ENCODE data around the gene PDAP1. TPM values are rescaled to one million over a fixed set of nuclear protein-coding genes. Genes with fewer than 3 reads are reported as not detected.
"Not testable (repeated sequence)": the region's sequence is repeated elsewhere in the genome, so short reads cannot be mapped to it uniquely, and the experiment has no call there.

Gene PDAP1
- total RNA-seq, 6 experiments from 2014 or later, result 36.3 to 52.9 (median 39.6) TPM

DNA sequence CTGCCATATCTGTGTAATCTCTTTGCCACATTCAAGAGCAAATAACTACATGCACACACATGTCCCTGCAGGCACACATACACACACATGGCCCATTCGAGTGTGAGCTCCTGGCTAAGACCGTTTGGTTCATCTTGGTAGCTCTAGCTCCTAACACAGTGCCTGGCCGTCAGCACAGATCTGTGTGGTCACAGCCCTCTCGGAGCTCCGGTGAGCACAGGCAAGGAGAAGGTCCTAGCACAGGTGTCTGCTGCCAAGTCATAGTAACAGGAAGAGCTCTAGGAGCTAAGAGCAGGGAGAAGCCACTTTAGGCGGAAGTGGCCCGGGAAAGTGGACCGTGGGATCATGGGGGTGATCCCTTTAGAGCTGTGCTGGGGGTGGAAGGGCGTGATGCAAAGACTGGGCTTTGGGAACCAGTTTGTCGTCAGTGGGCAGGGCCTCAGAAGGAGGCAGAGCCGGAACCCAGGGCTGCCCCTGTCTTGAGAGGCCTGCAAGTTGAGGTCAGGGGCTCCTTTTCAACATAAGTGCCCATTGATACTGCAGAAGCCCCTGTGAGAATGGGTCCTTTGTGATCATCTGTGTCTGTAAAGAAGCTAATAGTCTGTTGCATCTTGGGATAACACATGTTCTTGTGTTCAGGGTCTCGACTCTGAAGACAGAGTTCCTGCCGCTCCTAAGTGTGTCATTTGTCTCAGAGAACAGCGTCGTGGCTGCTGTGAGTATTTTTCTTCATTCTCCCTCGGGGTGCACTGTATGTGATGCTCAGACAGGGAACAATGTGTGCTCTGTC is 50.5 kb downstream of the PDAP1 start:
- H3K4me3 ChIP-seq, result no peak overlapping the region
- DNase-seq, result peak in 1 of 3 donors; percentile 25
- no peak overlapping the region for H3K27ac ChIP-seq
- no peaks in the 10 kb centered on the region for H3K27me3 ChIP-seq
- ATAC-seq, result no peak
- TF ChIP-seq, protein P1, sequence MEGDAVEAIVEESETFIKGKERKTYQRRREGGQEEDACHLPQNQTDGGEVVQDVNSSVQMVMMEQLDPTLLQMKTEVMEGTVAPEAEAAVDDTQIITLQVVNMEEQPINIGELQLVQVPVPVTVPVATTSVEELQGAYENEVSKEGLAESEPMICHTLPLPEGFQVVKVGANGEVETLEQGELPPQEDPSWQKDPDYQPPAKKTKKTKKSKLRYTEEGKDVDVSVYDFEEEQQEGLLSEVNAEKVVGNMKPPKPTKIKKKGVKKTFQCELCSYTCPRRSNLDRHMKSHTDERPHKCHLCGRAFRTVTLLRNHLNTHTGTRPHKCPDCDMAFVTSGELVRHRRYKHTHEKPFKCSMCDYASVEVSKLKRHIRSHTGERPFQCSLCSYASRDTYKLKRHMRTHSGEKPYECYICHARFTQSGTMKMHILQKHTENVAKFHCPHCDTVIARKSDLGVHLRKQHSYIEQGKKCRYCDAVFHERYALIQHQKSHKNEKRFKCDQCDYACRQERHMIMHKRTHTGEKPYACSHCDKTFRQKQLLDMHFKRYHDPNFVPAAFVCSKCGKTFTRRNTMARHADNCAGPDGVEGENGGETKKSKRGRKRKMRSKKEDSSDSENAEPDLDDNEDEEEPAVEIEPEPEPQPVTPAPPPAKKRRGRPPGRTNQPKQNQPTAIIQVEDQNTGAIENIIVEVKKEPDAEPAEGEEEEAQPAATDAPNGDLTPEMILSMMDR (IDR thresholded peaks at IDR 0.05), result no peak
- TF ChIP-seq POLR2A (IDR thresholded peaks at IDR 0.05), result no peak
- peaks cover 4 to 81% (median 32%) of the 10 kb centered on the region in 4 donors for H3K36me3 ChIP-seq
- WGBS (ENCODE audit: insufficient coverage, low coverage, low lambda C conversion rate, missing lambda C conversion rate), result 83% methylated on average over 7 of the region's 16 CpGs
- H3K4me1 ChIP-seq, result peaks cover 0 to 8% (median 0%) of the 10 kb centered on the region in 4 donors
- no peaks in the 10 kb centered on the region for H3K9me3 ChIP-seq
- intact Hi-C loops (cut with DNase I), result no loop called here

DNA sequence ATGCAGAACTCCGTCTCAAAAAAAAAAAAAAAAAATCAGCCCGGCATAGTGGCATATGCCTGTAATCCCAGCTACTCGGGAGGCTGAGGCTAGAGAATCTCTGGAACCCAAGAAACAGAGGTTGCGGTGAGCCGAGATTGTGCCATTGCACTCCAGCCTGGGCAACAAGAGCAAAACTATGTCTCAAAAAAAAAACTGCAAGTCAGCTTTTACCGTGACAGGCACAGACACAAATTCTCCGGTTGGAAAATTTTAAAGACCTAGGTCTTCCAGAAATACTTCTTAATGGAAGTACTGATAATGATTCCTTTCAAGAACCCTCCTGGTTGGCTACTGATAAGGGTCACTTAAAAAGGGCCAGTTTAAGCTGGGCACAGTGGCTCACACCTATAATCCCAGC is 53.3 kb downstream of the PDAP1 start:
- Histone ChIP-seq H3K36me3 (peaks cover 9 to 82% (median 39%) of the 10 kb centered on the region in 4 donors), H3K4me3 (no peak overlapping the region)

DNA sequence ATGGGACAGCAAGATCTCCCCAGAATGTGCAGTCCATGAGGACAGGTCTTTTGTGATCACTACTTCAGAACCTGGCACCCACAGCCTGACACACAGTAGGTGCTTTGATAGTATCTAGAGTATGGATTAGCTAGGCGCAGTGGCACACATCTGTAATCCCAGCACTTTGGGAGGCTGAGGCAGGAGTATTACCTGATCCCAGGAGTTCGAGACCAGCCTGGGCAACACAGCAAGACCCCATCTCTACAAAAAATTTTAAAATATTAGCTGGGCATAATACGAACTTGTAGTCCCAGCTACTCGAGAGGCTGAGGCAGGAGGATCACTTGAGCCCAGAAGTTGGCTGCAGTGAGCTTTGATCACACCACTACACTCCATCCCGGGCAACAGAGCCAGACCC is 56.1 kb downstream of the PDAP1 start:
- ATAC-seq (no peak), DNase-seq (no peak)
- WGBS (ENCODE audit: insufficient coverage, low coverage, low lambda C conversion rate, missing lambda C conversion rate), result 93% methylated on average over 3 of the region's 5 CpGs
- intact Hi-C loops (cut with DNase I), result no loop called here
- Histone ChIP-seq H3K4me1 (peaks cover 0 to 8% (median 0%) of the 10 kb centered on the region in 4 donors), H3K4me3 (no peak overlapping the region), H3K36me3 (peaks cover 6 to 82% (median 28%) of the 10 kb centered on the region in 4 donors), H3K27me3 (no peaks in the 10 kb centered on the region), H3K9me3 (no peaks in the 10 kb centered on the region), H3K27ac (no peak overlapping the region)
- no peak for TF ChIP-seq POLR2A (IDR thresholded peaks at IDR 0.05)
- TF ChIP-seq, protein P1 (IDR thresholded peaks at IDR 0.05), result no peak

More for the DNA sequence above, 53.3 kb downstream of the PDAP1 start:
- no peak overlapping the region for H3K27ac ChIP-seq
- WGBS (ENCODE audit: insufficient coverage, low coverage, low lambda C conversion rate, missing lambda C conversion rate), result 98% methylated on average over 7 of the region's 7 CpGs
- peaks cover 0 to 8% (median 0%) of the 10 kb centered on the region in 4 donors for H3K4me1 ChIP-seq
- H3K27me3 ChIP-seq, result no peaks in the 10 kb centered on the region
- intact Hi-C loops (cut with DNase I), result no loop called here
- TF ChIP-seq POLR2A (IDR thresholded peaks at IDR 0.05), result no peak
- TF ChIP-seq, protein P1 (IDR thresholded peaks at IDR 0.05), result no peak
- DNase-seq (no peak), ATAC-seq (no peak)
- H3K9me3 ChIP-seq, result no peaks in the 10 kb centered on the region

DNA sequence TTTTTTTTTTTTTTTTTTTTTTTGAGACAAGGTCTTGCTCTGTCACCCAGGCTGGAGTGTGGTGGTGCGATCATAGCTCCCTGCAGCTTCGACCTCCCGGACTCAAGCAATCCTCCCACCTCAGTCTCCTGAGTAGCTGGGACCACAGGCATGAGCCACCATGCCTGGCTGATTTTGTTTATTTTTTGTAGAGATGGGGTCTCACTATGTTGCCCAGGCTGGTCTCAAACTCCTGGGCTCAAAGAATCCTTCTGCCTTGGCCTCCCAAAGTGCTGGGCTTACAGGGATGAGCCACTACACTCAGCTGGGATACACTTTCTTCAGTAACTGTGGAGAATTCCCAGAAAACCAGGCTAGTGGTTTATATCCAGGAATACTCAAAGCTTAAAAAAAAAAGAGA is 57.8 kb downstream of the PDAP1 start:
- 94% methylated on average over 3 of the region's 3 CpGs for WGBS (ENCODE audit: insufficient coverage, low coverage, low lambda C conversion rate, missing lambda C conversion rate)
- H3K27ac ChIP-seq; H3K27me3 ChIP-seq; DNase-seq; intact Hi-C loops (cut with DNase I); H3K4me1 ChIP-seq; H3K9me3 ChIP-seq; ATAC-seq; H3K4me3 ChIP-seq: not testable (repeated sequence)
- H3K36me3 ChIP-seq, result peaks cover 6 to 81% (median 28%) of the 10 kb centered on the region in 4 donors

Other genes starting within 250 kb of the PDAP1 start
- under 1 TPM in 4 of 6 experiments, not detected in 2; 0.18 to 0.44 (median 0.35) TPM for gene KPNA7, start 200.5 kb downstream of the PDAP1 start, total RNA-seq
- not detected for gene MYH16, start 135.8 kb downstream of the PDAP1 start, total RNA-seq
- gene ARPC1A, start 82.7 kb downstream of the PDAP1 start, total RNA-seq, result 10 to 100 TPM; 50.0 to 78.0 (median 63.4) TPM
- gene ARPC1B, start 33.9 kb downstream of the PDAP1 start, total RNA-seq, result 100 to 1,000 TPM in 2 of 6 experiments, 10 to 100 TPM in 4; 24.4 to 197 (median 52.7) TPM
- 10 to 100 TPM; 25.6 to 49.2 (median 33.3) TPM for gene BUD31, start 372 bp upstream of the PDAP1 start, total RNA-seq
- gene PTCD1, start 30.2 kb upstream of the PDAP1 start, total RNA-seq, result 1 to 10 TPM; 2.4 to 5.3 (median 2.8) TPM
- 10 to 100 TPM; 10.1 to 16.7 (median 12.0) TPM for gene CPSF4, start 30.3 kb upstream of the PDAP1 start, total RNA-seq
- gene ATP5MF, start 57.6 kb upstream of the PDAP1 start, total RNA-seq, result 1,000 to 10,000 TPM in 2 of 6 experiments, 100 to 1,000 TPM in 4; 134 to 1,633 (median 145) TPM
- 1 to 10 TPM; 2.8 to 5.6 (median 4.0) TPM for gene ZNF789, start 64.3 kb upstream of the PDAP1 start, total RNA-seq
- 10 to 100 TPM in 2 of 6 experiments, 1 to 10 TPM in 4; 6.6 to 12.3 (median 9.4) TPM for gene ZNF394, start 91.7 kb upstream of the PDAP1 start, total RNA-seq
- 1 to 10 TPM; 2.7 to 4.4 (median 3.1) TPM for gene ZKSCAN5, start 96.1 kb upstream of the PDAP1 start, total RNA-seq
- gene FAM200A, start 143.5 kb upstream of the PDAP1 start, total RNA-seq, result 1 to 10 TPM; 1.4 to 3.4 (median 2.3) TPM
- 10 to 100 TPM; 21.5 to 44.4 (median 26.0) TPM for gene ZNF655, start 150.0 kb upstream of the PDAP1 start, total RNA-seq
- 1 to 10 TPM in 1 of 6 experiments, under 1 TPM in 3, not detected in 2; 0.25 to 1.4 (median 0.29) TPM for gene TMEM225B, start 189.7 kb upstream of the PDAP1 start, total RNA-seq
- gene ZSCAN25, start 208.3 kb upstream of the PDAP1 start, total RNA-seq, result 1 to 10 TPM; 4.5 to 7.4 (median 6.0) TPM

Data from right lobe of liver (tissue), 6 donors.